Activated T-cell treated with anti-CD3 and anti-CD28 coated beads, Interleukin-2, amount 50 U/mL, for 24 hours (primary cell): ENCODE measurements around the gene ZNF883.
A peak's percentile ranks its signal among the peaks of the same experiment; 100 is the strongest.

Experiments
- DNase-seq: peaks from one replicate; pipeline ENCODE4 v3.0.0-alpha.2; 2020
- H3K27ac Mint-ChIP-seq: 2 replicates; pipeline ENCODE4 v1.8.0; 2020; ENCODE audit warnings: mild to moderate bottlenecking, mixed read lengths
- H3K27me3 Mint-ChIP-seq: 2 replicates; pipeline ENCODE4 v1.8.0; 2020; ENCODE audit warnings: mixed read lengths
- H3K36me3 Mint-ChIP-seq: 2 replicates; pipeline ENCODE4 v1.8.0; 2020; ENCODE audit warnings: low read depth, mixed read lengths
- H3K4me1 Mint-ChIP-seq: 2 replicates; pipeline ENCODE4 v1.8.0; 2020; ENCODE audit warnings: low read depth, mixed read lengths
- H3K4me3 Mint-ChIP-seq: 2 replicates; pipeline ENCODE4 v1.8.0; 2020; ENCODE audit warnings: mild to moderate bottlenecking, moderate library complexity, mixed read lengths
- H3K9me3 Mint-ChIP-seq: 2 replicates; pipeline ENCODE4 v1.8.0; 2020; ENCODE audit warnings: mixed read lengths

The ZNF883 gene

DNA sequence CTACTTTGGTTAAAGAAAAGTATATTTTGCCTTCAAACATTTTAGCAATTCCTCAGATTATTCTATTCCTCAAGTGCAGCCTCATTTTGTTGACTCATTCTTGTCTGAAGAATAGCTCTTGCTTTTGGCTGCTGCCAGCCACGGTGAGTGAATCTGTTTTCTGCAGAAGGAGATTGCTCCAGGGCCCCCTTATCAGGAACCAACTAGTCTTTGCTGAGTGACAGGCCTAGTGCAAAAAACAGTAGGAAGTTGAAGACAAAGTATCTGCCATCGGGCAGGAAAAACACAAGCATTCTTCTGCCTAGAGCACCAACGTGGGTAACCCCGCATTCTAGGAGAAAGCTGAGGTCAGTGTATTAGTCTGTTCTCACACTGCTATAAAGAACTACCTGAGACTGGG, 42.3 kb downstream of the ZNF883 start:
- H3K4me1 Mint-ChIP-seq, result no peaks in the 10 kb centered on the region
- no peak overlapping the region for H3K27ac Mint-ChIP-seq
- no peak for DNase-seq
- H3K4me3 Mint-ChIP-seq, result no peak overlapping the region
- no peaks in the 10 kb centered on the region for H3K9me3 Mint-ChIP-seq
- H3K27me3 Mint-ChIP-seq, result peaks cover 46% of the 10 kb centered on the region
- H3K36me3 Mint-ChIP-seq, result no peaks in the 10 kb centered on the region

DNA sequence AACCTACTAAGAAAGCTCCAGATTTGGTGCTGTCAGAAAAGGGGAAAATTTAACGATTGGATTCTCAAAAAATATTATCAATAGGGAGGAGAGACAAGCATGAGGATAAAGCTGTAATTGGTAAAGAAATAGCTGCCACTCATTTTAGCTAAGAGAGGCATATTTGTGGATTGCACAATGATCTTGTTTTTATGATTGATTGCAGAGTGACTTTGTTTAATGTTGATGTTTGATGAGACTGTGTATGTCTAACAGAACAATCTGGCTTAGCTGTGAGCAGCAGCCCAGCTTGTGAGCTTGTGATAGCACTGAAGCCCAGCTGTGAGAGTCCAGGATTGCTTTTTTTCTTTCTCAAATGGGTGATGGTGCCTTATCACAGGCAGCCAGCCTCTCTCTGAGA, 56.4 kb downstream of the ZNF883 start:
- no peak for DNase-seq
- Mint-ChIP-seq H3K36me3 (no peaks in the 10 kb centered on the region), H3K4me3 (no peak overlapping the region)

DNA sequence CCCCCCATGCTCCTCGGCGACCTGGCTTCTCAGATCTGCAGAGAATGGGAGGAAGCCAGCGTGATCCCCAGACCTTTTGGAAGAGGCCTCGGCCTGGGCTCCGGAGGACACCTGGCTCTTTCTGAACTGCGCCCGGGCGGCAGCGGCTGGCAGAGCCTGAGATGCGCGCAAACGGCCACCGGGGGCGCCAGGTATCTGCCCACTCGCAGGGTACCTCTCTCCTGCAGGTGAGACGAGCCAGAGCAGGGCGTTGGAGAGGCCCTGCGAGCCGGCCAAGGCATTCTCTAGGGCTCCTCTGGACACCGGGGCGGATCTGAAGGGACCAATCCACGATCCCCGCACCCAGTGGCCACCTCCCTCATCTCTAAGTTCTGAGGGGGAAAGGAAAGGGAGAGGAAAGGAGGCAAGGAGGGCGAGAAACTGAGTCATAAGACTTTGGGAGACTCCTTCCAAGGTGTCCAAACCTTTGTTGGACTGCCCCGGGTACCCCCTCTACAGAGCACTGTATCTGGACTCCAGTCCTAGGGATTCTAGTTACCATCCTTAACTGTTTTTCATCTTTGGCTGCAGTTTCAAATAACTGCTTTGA, 66.3 kb downstream of the ZNF883 start:
- H3K4me3 Mint-ChIP-seq, result no peak overlapping the region

More for the DNA sequence above, 56.4 kb downstream of the ZNF883 start:
- H3K9me3 Mint-ChIP-seq, result peaks cover 8% of the 10 kb centered on the region
- H3K27ac Mint-ChIP-seq, result no peak overlapping the region
- H3K4me1 Mint-ChIP-seq, result no peaks in the 10 kb centered on the region
- H3K27me3 Mint-ChIP-seq, result peaks cover 20% of the 10 kb centered on the region

DNA sequence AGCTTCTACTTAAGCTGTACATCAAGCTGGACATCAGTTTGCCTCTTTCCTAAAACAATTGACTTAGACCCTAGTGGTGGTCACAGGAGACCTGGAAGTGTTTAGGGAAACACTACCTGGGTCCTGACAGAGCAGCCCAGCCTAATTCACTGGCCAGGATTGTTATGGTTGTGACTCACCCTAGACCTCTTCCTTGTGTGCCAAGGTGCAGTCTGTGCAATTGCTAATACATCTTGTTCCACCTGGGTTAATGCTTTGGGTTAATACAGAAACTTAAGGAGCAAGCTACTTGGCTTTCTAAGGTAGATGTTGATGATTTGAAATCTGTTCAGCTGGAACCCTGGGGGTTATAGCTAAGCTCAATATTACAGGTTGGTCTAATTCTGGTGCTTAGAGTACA, 72.6 kb downstream of the ZNF883 start:
- no peaks in the 10 kb centered on the region for H3K36me3 Mint-ChIP-seq
- no peak for DNase-seq
- H3K4me1 Mint-ChIP-seq, result no peaks in the 10 kb centered on the region
- H3K4me3 Mint-ChIP-seq, result no peak overlapping the region
- peaks cover 18% of the 10 kb centered on the region for H3K27me3 Mint-ChIP-seq
- no peak overlapping the region for H3K27ac Mint-ChIP-seq
- H3K9me3 Mint-ChIP-seq, result no peaks in the 10 kb centered on the region

More for the DNA sequence above, 66.3 kb downstream of the ZNF883 start:
- H3K4me1 Mint-ChIP-seq, result no peaks in the 10 kb centered on the region
- peaks cover 15% of the 10 kb centered on the region for H3K9me3 Mint-ChIP-seq
- DNase-seq, result peak; percentile 31
- no peaks in the 10 kb centered on the region for H3K36me3 Mint-ChIP-seq
- H3K27me3 Mint-ChIP-seq, result peaks cover 33% of the 10 kb centered on the region
- no peak overlapping the region for H3K27ac Mint-ChIP-seq

DNA sequence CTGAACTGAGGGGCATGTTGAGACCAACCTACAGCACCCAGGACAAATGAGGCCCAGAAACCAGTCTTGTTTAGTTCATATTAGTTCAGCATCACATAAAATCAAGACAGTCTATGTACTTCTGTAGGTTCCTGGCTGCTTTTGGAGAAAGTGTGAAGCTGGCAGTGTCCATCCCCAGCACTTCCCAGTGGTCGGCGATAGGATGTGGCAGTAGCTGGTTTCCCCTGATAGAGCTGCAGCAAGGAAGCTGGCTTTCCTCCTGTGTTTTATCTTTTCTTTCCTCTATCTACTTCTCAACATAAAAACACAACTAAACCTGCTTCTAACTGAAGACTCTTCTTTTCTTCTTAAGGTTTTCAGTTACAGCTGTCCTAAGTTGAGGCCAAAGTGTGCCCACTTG, 78.3 kb downstream of the ZNF883 start:
- Mint-ChIP-seq H3K27ac (no peak overlapping the region), H3K27me3 (peaks cover 41% of the 10 kb centered on the region), H3K36me3 (no peaks in the 10 kb centered on the region), H3K4me1 (no peaks in the 10 kb centered on the region), H3K9me3 (no peaks in the 10 kb centered on the region), H3K4me3 (no peak overlapping the region)
- no peak for DNase-seq

DNA sequence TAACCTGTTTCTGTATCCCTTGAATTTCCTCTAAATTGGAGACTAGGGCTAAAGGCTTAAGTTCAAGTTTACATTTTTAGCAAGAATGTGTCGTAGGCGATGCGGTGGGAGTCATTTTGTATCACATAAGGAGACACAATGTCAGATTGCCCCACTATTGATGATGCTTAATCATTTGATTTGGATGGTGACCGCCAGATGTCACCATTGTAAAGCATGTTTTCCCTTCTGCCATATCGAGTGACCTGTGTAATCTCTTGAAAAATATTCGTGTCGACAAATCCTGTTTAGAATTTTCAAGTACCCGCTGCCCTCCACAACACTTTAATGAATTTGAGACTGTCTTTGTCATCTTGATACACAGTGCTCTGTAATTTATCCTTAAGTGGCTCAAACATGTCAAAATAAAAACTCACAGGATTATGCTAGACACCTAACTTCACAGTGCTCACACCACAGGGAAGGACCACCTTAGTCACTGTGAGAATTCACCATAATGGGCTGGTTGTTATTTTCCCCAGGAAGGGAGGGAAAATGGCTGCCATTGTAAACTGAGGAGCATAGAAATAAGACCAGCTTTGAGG, 86.8 kb downstream of the ZNF883 start:
- Mint-ChIP-seq H3K4me1 (no peaks in the 10 kb centered on the region), H3K27me3 (peaks cover 45% of the 10 kb centered on the region), H3K36me3 (no peaks in the 10 kb centered on the region), H3K9me3 (no peaks in the 10 kb centered on the region), H3K27ac (no peak overlapping the region), H3K4me3 (no peak overlapping the region)
- DNase-seq, result no peak

DNA sequence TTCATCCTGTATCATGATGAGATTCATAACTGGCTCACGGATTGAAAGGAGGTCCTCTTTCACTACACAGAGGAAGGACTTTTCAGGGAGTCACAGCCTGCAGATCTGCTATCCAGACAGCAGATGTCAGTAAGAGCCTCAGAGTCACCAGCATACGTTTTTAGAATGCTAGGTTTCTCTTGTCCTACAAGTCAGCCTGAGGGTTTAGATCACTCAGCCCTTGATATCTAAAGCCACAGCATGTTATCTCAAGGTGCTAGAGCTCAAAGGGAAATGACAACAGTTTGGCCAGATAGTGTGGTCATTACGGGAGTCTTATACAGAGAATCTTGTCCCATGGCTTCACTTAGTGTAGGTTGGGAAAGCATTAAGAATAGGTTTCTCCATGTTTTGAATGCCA, 90.4 kb downstream of the ZNF883 start:
- no peaks in the 10 kb centered on the region for H3K9me3 Mint-ChIP-seq
- DNase-seq, result no peak

DNA sequence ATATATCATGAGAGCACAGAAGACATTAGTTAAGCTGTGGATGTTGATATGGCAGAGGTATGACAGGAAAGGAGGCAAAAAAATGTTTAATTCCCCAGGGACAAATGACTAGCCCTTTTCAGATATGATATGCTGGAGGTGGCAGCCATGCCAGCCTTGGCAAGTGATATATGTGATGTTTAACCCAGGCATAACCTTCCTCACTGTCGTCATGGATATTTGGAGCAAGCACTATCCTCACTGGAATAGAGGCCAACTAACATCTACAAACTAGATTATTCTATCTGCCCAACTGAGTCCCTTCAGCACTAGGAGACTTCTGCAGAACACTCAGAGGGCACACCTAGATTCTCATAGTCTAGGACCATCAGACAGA, 94.0 kb downstream of the ZNF883 start:
- H3K27ac Mint-ChIP-seq, result no peak overlapping the region
- peaks cover 21% of the 10 kb centered on the region for H3K27me3 Mint-ChIP-seq
- no peak for DNase-seq
- no peaks in the 10 kb centered on the region for H3K9me3 Mint-ChIP-seq
- no peak overlapping the region for H3K4me3 Mint-ChIP-seq
- no peaks in the 10 kb centered on the region for H3K36me3 Mint-ChIP-seq
- no peaks in the 10 kb centered on the region for H3K4me1 Mint-ChIP-seq

More for the DNA sequence above, 90.4 kb downstream of the ZNF883 start:
- no peaks in the 10 kb centered on the region for H3K36me3 Mint-ChIP-seq
- H3K4me3 Mint-ChIP-seq, result no peak overlapping the region
- no peak overlapping the region for H3K27ac Mint-ChIP-seq
- H3K4me1 Mint-ChIP-seq, result no peaks in the 10 kb centered on the region
- H3K27me3 Mint-ChIP-seq, result peaks cover 34% of the 10 kb centered on the region

DNA sequence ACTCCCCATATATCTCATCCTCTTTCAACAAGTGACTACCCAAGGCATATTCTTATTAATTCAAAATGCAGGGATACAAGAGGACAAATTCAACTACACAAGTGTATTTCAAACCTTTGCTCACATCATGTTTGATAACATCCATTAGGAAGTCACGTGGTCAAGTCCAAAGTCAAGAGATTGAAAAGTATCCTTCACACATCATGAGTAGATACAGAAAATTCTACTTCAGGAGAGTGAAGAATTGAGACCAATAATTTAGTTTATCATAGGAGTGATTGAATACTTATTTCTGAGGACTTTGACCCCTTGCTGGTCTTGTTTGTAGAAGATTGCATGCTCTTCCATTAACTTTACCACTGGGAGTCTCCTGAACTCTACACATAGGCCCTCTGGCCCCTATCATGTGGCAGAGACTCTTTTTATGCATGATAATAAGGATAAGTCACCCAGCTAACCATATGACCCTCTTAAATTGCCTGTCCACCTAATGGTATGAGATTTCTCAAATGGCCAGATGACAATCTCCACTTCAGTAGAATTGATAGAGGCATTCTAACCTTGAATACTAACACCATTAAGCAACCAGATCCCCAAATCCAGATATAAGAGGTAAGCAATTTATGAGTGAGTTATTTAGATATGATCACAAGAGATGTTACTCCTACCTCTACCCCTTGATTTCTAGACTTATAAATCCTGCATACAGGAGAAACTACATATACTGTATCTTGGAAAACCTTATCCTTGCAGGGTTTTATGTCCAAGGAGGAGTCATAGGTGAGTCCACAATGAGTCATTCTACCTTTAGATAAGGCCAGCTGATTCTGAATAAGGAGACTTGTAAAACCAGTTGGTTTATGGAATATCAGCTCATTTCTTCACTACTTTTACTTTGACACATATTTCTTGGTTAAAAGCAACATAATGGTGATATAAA, 94.7 kb downstream of the ZNF883 start:
- H3K4me3 Mint-ChIP-seq, result no peak overlapping the region
- no peaks in the 10 kb centered on the region for H3K36me3 Mint-ChIP-seq
- no peak overlapping the region for H3K27ac Mint-ChIP-seq
- H3K4me1 Mint-ChIP-seq, result no peaks in the 10 kb centered on the region
- H3K27me3 Mint-ChIP-seq, result peaks cover 21% of the 10 kb centered on the region
- no peak for DNase-seq
- no peaks in the 10 kb centered on the region for H3K9me3 Mint-ChIP-seq

DNA sequence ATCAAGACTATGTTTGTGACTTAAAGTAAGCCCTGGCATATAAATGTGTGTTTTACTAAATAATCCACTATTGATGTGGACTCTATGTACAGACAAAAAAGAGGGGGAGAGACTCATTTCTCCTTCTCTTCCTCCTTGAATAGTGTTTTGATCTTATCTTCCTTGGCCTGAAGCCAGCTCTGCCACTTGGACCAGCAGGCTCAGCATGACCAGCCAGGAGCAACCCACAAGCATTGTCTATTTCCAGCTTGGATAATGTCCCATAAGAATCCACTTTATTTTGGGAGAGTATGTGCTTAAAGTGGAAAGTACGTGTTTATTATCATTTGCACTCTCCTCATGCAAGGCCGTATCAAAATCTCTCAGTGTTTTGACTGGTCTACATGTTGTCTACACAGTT, 97.5 kb downstream of the ZNF883 start:
- no peak for DNase-seq
- H3K4me3 Mint-ChIP-seq, result no peak overlapping the region
- no peaks in the 10 kb centered on the region for H3K9me3 Mint-ChIP-seq
- no peaks in the 10 kb centered on the region for H3K36me3 Mint-ChIP-seq
- H3K4me1 Mint-ChIP-seq, result no peaks in the 10 kb centered on the region
- H3K27me3 Mint-ChIP-seq, result peaks cover 7% of the 10 kb centered on the region
- no peak overlapping the region for H3K27ac Mint-ChIP-seq

DNA sequence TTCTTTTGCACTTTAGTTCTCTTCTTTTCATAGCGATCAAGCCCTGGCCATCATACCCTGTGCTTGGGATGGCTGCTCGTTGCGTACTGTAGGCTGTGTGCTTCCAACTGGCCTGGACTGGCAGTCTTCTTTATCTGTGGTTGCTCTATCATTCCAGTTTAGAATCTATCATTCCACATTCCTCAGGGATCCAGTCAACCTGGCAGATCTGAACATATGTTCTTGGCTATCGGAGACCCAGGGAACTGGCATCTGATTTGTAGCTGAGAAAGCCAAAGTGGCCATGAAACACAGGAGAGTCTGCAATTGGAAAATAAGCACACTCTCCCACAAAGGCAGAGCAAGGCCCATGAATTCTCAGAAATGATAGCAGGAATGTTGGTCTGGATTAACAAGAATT, 98.7 kb downstream of the ZNF883 start:
- no peaks in the 10 kb centered on the region for H3K36me3 Mint-ChIP-seq
- H3K4me1 Mint-ChIP-seq, result no peaks in the 10 kb centered on the region
- H3K4me3 Mint-ChIP-seq, result no peak overlapping the region
- no peak for DNase-seq
- H3K27ac Mint-ChIP-seq, result no peak overlapping the region
- no peaks in the 10 kb centered on the region for H3K9me3 Mint-ChIP-seq
- peaks cover 3% of the 10 kb centered on the region for H3K27me3 Mint-ChIP-seq

DNA sequence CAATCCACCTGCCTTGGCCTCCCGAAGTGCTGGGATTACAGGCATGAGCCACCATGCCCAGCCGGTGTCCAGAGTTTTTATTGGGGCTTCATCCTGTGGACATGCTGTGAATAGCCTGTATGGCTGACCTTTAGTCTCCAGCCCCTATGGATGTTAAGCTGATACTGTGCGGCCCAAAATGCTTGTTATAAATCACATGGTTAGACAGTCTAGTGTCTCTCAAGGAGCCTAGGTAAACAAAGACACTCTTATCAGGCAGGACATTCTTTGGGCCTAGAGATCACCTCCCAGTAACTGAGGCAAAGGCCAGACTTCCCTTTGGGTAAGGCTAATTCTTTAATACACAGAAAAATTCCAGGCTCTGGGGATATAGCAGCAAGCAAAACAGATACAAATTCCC, 99.4 kb downstream of the ZNF883 start:
- Mint-ChIP-seq H3K36me3 (no peaks in the 10 kb centered on the region), H3K4me1 (no peaks in the 10 kb centered on the region), H3K4me3 (no peak overlapping the region), H3K9me3 (no peaks in the 10 kb centered on the region), H3K27ac (no peak overlapping the region), H3K27me3 (peaks cover 3% of the 10 kb centered on the region)
- no peak for DNase-seq

DNA sequence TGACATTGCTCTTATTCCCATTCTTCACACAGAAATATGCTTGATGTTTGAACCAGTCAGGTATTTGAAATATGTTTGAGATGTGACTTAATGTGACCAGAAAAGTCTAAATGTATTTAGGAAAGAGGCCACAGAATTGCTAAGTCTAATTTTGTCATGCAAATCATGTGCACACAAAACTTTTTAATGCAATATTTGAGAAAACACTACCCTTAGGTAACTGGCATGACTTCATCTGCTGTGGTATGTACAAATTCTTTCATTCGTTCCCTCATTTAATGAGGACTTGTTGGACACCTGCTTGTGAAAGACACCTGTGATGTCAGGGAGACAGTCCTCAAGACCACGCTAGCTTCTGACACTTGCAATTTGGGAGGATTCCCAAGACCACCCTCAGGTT, 100.3 kb downstream of the ZNF883 start:
- Mint-ChIP-seq H3K4me1 (no peaks in the 10 kb centered on the region), H3K4me3 (no peak overlapping the region)
- no peak for DNase-seq

More for the DNA sequence above, 100.3 kb downstream of the ZNF883 start:
- H3K27ac Mint-ChIP-seq, result no peak overlapping the region
- no peaks in the 10 kb centered on the region for H3K36me3 Mint-ChIP-seq
- H3K9me3 Mint-ChIP-seq, result no peaks in the 10 kb centered on the region
- H3K27me3 Mint-ChIP-seq, result peaks cover 3% of the 10 kb centered on the region
